HepG2 (cell line): Measurements from ENCODE around the gene SLC9A9.

Experiments
- ASH2L ChIP-seq: fragments of 300-600, 200-600 bp; sonication (generic); IDR thresholded peaks from 2 replicates; pipeline ENCODE4 v1.7.0; 2017; ENCODE audit warnings: low read depth, mild to moderate bottlenecking, moderate library complexity, mixed read lengths, low read length; ENCODE audit not compliant: insufficient read length
- CREB3 ChIP-seq: sonication (generic); formaldehyde crosslinking; IDR thresholded peaks from 2 replicates; pipeline ENCODE4 v1.5.0; 2020; ENCODE audit warnings: missing genetic modification reagents
- CTCF ChIP-seq: sonication (generic); formaldehyde crosslinking; IDR thresholded peaks from 2 replicates; pipeline ENCODE4 v1.5.0; 2020; ENCODE audit warnings: mild to moderate bottlenecking, missing genetic modification reagents, moderate library complexity
- RAD21 ChIP-seq: fragments of 450-650 bp; formaldehyde crosslinking; IDR thresholded peaks from 2 replicates; pipeline ENCODE4 v1.5.0; 2020; ENCODE audit warnings: mild to moderate bottlenecking
- RARG ChIP-seq: sonication (generic); formaldehyde crosslinking; IDR thresholded peaks from 2 replicates; pipeline ENCODE4 v1.4.0; 2020; ENCODE audit warnings: low read depth, mild to moderate bottlenecking, missing genetic modification reagents
- ZFP36L2 ChIP-seq: sonication (generic); formaldehyde crosslinking; IDR thresholded peaks from 2 replicates; pipeline ENCODE4 v1.4.0; 2020; ENCODE audit warnings: missing genetic modification reagents

DNA sequence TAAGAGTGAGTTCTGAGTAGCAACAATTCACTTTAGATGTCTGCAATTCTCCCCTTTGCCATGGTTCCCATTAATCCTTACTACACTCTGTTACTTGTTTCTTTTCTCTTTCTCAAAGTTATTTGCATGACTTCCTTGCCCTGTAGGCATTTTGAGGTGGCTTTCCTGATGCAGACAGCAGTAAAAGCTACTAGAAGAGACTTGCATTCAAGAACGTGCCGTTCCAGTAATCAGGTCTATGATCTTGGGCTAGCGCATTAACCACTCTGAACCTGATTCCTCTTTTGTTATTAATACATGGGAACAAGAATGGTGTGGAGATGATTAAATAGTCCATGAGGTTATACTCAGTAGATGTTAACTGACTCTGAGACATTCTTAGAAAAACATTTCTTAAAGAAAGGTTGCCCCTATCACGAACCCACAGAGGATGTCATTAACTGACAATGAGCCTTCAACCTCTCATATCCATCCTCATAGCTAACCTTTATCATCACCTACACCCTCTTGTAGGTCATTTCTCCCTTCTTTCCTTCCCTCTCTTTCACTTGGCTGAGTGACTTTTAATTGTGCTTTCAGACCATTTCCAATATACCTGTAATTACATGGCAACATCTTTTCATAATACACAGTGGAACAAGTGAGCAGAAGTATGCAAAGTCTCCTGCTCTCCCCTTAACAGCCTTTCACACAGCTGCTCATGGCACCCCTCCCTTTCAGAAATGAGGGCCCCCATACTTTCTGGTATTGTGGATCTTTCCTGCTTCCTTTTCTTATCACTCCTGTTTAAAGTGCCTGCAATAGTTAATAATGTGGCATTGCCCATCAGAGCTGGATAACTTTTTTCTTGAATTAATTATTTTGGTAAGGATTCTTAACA is 552.8 kb downstream of the SLC9A9 start:
- no peak for TF ChIP-seq ASH2L
- TF ChIP-seq ZFP36L2 (CRISPR knock-in tag) = no peak
- TF ChIP-seq RAD21 (CRISPR knock-in tag) = no peak
- no peak for TF ChIP-seq RARG (CRISPR knock-in tag)
- TF ChIP-seq CREB3 (CRISPR knock-in tag) = no peak
- no peak for TF ChIP-seq CTCF (CRISPR knock-in tag)
